T-helper 17 cell (primary cell): ENCODE data around the gene RARB. TPM values are rescaled to one million over a fixed set of nuclear protein-coding genes. Genes with fewer than 3 reads are reported as not detected.

ENCODE experiments used
- ATAC-seq: fragments of 150-1000 bp; cut with Tn5 transposase; 2 replicates; pipeline ENCODE4 v1.10.0; 2021; ENCODE audit warnings: mild to moderate bottlenecking, moderate library complexity
- DNase-seq, 3 donors: peaks; one replicate each; pipeline versions ENCODE4 v3.0.0 to v3.0.0-alpha.2; 2020 to 2021
- H3K9me3 ChIP-seq: one replicate; pipeline ENCODE4 v1.7.0; 2013; ENCODE audit warnings: low read length, mild to moderate bottlenecking; ENCODE audit not compliant: control insufficient read depth, poor library complexity, severe bottlenecking
- H3K27ac Mint-ChIP-seq: one replicate; pipeline ENCODE4 v1.8.0; 2022; ENCODE audit warnings: mild to moderate bottlenecking, moderate library complexity, mixed read lengths
- H3K27me3 Mint-ChIP-seq: one replicate; pipeline ENCODE4 v1.8.0; 2022; ENCODE audit warnings: mixed read lengths
- H3K36me3 Mint-ChIP-seq: one replicate; pipeline ENCODE4 v1.8.0; 2022; ENCODE audit warnings: low read depth, mixed read lengths
- H3K4me1 Mint-ChIP-seq: one replicate; pipeline ENCODE4 v1.8.0; 2022; ENCODE audit warnings: mild to moderate bottlenecking, mixed read lengths
- H3K4me3 Mint-ChIP-seq: one replicate; pipeline ENCODE4 v1.8.0; 2022; ENCODE audit warnings: mild to moderate bottlenecking, moderate library complexity, mixed read lengths
- total RNA-seq, 4 donors: library from RNA in 2 of 4; stranded (reverse) in 2 of 4; gene quantifications; one replicate each; pipeline ENCODE4 v1.2.3 and lab custom pipeline; 2022 to 2026

The RARB gene
- total RNA-seq, 2 donors from 2014 or later, result not detected

DNA sequence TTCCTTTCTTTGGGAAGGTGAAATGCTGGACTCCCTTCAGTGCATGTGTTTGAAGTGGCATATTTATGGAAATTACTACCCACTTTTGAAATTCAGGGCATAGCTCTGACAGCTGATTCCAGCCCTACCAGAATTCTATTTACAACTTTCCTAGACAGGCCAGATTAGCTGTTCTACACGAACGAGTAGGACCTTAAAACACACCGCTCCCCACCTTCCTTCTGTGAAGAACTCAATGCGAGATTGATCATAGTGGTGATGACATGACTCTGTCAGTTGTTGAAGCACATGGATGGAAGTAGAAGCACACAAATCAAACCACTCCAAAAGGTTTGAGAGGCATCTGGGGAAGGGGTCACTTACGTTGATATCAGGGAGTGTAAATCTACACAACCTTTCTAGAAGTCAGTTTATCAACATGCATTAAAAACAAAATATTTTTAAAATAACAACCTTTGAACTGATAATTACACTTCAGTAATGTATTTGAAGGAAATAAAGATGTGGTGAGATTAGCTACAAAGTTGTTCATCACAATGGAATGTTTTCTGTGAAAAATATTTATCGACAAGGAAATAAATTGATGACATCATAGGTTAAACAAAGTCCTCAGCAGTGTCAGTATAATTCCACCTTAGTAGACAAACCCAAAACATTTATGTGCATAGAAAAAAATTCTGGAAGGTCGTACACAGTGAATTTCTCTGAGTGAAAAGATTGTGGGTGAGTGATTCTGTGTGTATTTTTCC, 29.8 kb downstream of the RARB start:
- no peaks in the 10 kb centered on the region for H3K9me3 ChIP-seq
- ATAC-seq (no peak), DNase-seq (no peak)
- peaks cover 13% of the 10 kb centered on the region for H3K27me3 Mint-ChIP-seq
- no peak overlapping the region for H3K4me3 Mint-ChIP-seq
- no peaks in the 10 kb centered on the region for H3K4me1 Mint-ChIP-seq
- peaks cover 2% of the 10 kb centered on the region for H3K36me3 Mint-ChIP-seq
- no peak overlapping the region for H3K27ac Mint-ChIP-seq

DNA sequence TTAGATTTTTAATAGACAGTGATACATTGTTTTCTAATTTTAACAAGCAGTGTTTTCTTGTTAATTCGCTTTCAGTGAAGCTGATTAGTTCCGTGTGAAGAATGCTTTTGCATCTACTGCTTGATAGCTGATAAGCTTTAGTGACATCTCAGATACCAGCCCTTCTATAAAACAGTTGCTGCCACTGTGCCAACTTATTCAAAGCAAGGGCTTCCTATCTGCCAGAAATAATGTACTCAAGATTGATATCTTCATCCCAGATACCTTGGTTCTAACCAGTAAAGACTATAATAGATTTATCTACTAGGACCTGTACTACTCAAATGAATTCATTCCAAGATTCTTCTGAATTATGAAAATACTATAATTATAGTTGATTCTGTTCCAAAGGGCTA, 30.4 kb downstream of the RARB start:
- H3K36me3 Mint-ChIP-seq, result peaks cover 2% of the 10 kb centered on the region
- no peaks in the 10 kb centered on the region for H3K4me1 Mint-ChIP-seq
- no peak overlapping the region for H3K4me3 Mint-ChIP-seq
- peaks cover 13% of the 10 kb centered on the region for H3K27me3 Mint-ChIP-seq
- H3K27ac Mint-ChIP-seq, result no peak overlapping the region
- no peaks in the 10 kb centered on the region for H3K9me3 ChIP-seq
- no peak for DNase-seq
- ATAC-seq, result no peak

DNA sequence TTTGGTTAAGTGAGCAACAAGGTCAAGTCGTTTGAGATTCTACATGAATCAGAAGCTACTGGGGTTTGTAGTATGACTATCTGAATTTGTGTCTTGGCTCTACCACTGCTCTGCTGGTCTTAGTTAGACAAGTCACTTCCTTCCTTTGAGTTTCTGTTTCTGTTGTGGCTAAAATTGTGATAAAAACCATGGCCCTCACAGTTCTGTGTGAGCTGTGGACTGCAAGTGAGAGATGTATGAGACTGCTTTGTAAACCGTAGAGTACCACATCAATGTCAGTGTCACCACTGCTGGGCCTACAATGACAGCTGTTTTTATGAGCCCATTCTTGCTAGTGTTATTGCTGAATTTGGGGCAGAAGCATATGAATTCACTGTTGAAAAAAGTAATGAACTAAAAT, 32.7 kb downstream of the RARB start:
- ATAC-seq, result no peak
- Mint-ChIP-seq H3K4me1 (no peaks in the 10 kb centered on the region), H3K36me3 (peaks cover 2% of the 10 kb centered on the region), H3K4me3 (no peak overlapping the region), H3K27me3 (peaks cover 3% of the 10 kb centered on the region), H3K27ac (no peak overlapping the region)
- DNase-seq, result no peak
- H3K9me3 ChIP-seq, result no peaks in the 10 kb centered on the region

DNA sequence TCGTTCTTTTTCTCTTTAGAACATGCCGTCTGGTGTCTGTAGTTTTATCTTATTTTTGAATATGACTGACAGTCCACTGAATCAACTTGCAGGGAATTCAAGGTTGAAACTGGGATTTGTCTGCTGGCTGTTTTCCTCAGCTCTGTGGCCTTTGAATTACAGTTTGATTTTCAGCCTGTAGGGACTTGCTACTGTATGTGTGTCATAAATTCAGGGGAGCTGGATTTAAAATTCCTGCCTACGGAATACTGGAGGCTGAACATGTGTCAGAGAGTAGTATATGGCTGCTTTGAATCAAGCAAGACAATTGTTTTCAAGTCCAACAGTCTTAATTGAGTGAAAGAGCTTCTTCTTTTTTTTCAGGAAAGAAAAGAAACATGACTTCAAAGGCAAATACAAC, 33.9 kb downstream of the RARB start:
- no peak overlapping the region for H3K4me3 Mint-ChIP-seq

DNA sequence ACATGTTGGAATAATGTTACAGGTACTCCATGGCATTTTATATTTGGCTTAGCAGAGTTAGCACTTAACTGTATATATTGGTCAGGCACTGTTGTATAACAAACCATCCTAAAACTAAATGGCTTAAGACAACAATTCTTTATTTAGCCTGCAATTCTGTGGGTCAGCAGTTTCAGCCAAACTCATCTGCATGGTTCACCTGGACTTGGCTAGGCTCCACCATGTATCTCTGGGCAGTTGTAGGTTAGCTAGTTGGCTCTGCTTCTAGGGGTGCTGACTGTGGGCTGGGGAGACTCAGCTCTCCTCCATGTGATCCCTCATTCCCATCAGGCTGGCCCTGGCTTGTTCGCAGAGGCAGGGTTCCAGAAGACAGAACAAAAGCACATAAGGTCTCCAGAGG, 34.4 kb downstream of the RARB start:
- Mint-ChIP-seq H3K27ac (no peak overlapping the region), H3K4me3 (no peak overlapping the region), H3K36me3 (peaks cover 2% of the 10 kb centered on the region)

More for the DNA sequence above, 33.9 kb downstream of the RARB start:
- no peak for ATAC-seq
- H3K9me3 ChIP-seq, result no peaks in the 10 kb centered on the region
- no peaks in the 10 kb centered on the region for H3K27me3 Mint-ChIP-seq
- no peak for DNase-seq
- no peak overlapping the region for H3K27ac Mint-ChIP-seq
- no peaks in the 10 kb centered on the region for H3K4me1 Mint-ChIP-seq
- H3K36me3 Mint-ChIP-seq, result peaks cover 2% of the 10 kb centered on the region

DNA sequence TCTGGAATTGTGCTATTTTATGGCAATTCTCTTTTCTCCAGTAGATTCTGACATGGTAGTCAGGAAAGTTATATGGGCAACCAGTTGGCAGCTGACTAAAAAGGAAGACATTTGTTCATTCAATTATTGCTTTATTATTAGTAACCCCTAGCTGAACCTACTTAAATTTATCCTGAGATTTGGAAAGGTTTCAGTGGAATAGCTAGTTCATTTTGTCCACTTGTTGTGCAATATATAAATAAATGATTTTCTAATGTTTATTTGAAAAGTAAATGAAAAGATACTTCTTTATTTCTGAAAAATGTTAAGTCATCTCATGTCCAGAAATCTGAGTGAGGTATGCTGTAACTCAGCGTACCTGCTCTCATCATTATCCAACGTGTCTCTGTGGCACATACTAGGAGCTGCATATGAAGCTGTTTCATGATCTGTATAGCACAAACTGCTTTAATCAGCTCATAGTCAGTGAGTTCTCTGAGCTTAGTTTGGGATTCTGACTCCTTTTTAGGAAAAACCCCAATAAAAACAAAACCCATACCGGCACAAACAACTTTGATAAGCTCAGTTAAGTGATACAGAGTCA, 35.9 kb downstream of the RARB start:
- no peak for ATAC-seq
- Mint-ChIP-seq H3K27me3 (no peaks in the 10 kb centered on the region), H3K4me1 (no peaks in the 10 kb centered on the region), H3K4me3 (no peak overlapping the region), H3K27ac (no peak overlapping the region), H3K36me3 (peaks cover 2% of the 10 kb centered on the region)
- H3K9me3 ChIP-seq, result no peaks in the 10 kb centered on the region
- DNase-seq, result no peak

More for the DNA sequence above, 34.4 kb downstream of the RARB start:
- DNase-seq (no peak), ATAC-seq (no peak)
- H3K9me3 ChIP-seq, result no peaks in the 10 kb centered on the region
- no peaks in the 10 kb centered on the region for H3K27me3 Mint-ChIP-seq
- H3K4me1 Mint-ChIP-seq, result no peaks in the 10 kb centered on the region

DNA sequence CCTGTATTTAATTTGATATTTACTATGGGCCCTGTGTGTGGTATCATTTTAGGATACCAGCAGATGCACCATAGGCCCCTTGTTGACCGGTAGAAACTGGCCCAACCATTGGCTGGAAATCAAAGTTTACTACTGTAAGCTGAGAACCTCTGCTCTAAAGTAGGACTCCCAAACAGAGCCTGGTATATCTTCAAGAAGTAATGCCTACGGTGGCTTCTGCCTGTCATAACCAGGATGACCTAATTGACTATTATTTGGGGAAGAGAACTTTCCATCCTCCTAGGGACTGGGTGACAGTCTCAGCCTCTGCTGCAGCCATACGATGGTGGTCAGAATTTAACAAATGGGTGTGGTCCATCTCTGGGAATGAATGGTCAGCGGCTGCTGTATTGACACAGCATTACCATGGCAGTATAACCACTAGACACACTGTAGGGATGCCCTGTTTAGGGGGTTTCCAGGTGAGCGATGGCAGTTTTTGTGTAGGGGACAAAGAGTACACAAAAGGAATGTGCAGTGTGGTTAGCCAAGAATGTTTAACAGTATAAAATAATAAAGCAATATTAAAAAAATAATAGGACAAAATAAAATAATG, 37.3 kb downstream of the RARB start:
- Mint-ChIP-seq H3K4me3 (no peak overlapping the region), H3K27me3 (no peaks in the 10 kb centered on the region), H3K4me1 (no peaks in the 10 kb centered on the region), H3K27ac (no peak overlapping the region), H3K36me3 (no peaks in the 10 kb centered on the region)
- DNase-seq (no peak), ATAC-seq (no peak)
- H3K9me3 ChIP-seq, result no peaks in the 10 kb centered on the region

DNA sequence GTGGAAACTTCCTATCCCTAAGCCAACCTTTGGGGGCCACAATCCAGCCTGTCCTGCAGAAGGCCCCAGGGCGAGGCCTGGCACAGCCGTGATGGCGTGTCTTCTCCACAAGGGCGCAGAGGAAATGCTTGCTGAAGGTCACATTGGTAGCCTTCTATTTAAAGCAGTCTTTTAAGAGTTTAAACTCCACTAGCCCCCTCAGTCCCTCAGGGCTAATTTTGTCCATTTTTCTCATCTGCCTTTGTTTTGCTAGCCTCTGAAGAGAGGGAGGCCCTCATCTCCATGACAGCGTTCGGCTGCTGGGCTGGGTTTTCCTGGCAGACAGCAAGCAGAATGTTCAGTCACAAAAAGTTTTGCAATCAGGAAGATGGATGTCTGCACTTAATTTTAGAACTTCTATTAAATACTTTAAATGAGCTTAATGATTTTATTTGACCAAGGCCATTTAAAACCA, 40.8 kb downstream of the RARB start:
- Mint-ChIP-seq H3K4me1 (peaks cover 4% of the 10 kb centered on the region), H3K27ac (no peak overlapping the region), H3K4me3 (no peak overlapping the region), H3K36me3 (no peaks in the 10 kb centered on the region), H3K27me3 (peaks cover 22% of the 10 kb centered on the region)
- ATAC-seq, result no peak
- DNase-seq, result no peak
- no peaks in the 10 kb centered on the region for H3K9me3 ChIP-seq

DNA sequence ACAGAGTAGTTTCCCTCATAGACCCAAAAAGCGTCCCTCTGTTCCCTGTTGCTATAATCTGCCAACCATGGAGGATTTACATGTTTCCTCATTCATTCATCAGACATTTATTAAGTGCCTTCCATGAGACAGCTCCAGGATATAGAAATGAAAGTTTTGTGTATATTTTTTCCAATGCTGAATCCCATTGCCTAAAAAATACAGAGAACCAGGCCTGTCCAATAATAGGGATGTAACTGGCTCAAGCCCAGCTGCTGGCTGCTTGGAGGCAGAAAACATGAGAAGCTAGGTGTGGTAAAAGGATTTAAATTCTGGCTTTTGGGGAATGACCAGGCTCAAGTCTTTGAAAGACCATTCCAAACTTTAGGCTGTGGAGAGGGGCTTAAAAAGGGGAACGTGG, 41.5 kb downstream of the RARB start:
- Mint-ChIP-seq H3K27ac (no peak overlapping the region), H3K27me3 (peaks cover 22% of the 10 kb centered on the region), H3K4me1 (peaks cover 4% of the 10 kb centered on the region), H3K4me3 (no peak overlapping the region), H3K36me3 (no peaks in the 10 kb centered on the region)
- DNase-seq (no peak), ATAC-seq (no peak)
- no peaks in the 10 kb centered on the region for H3K9me3 ChIP-seq

DNA sequence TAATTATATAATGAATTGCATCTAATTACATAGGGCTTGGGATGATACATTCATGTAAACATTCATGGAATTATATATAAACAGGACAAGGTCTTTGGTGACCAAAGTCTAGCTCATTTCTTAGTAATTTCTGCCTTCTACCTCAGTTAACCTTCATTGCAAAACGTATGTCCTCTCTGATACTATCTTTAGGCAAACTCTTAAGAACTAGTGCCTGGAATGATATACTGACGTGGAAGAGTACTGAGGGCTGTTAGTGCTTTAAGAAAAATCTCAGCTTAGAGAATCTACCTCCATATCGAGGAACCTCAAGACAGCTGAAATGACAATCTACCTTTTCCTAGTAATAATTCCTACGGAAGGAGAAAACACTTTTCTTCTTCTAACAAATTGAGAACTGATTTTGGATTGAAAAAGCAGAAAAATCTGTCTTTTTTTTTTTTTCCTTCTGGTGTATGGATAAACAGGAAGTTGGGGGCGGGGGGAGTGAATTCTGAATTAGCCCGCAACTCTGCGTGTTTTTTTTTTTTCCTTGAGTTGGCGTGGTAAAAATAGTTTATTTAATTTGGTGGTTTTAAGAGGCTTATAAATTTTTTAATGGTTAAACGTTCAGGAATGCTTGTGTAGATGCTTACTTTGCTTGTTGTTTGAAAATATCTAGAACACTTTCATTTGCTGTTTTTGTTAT, 43.2 kb downstream of the RARB start:
- no peak overlapping the region for H3K4me3 Mint-ChIP-seq

DNA sequence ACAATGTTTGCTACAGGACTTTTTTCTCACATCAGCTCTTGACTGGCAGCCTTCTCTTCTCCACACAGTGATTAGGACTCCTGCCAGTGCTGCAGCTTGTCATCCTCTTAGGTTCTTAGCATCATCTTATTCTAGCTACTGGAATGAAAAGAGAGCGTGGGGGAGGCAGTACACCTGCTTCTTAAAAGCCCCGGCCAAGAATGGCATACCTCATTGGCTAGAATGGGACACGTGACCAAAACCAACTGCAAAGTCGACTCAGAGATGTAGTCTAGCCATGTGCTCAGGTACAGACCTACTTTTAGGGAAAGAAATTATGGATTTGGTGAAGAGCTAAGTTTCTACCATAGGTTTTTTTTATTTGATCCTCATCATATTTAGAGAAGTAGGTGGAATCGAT, 44.1 kb downstream of the RARB start:
- Mint-ChIP-seq H3K36me3 (no peaks in the 10 kb centered on the region), H3K4me1 (peaks cover 4% of the 10 kb centered on the region), H3K4me3 (no peak overlapping the region), H3K27me3 (peaks cover 22% of the 10 kb centered on the region), H3K27ac (no peak overlapping the region)
- H3K9me3 ChIP-seq, result no peaks in the 10 kb centered on the region
- no peak for ATAC-seq
- no peak for DNase-seq

More for the DNA sequence above, 43.2 kb downstream of the RARB start:
- no peaks in the 10 kb centered on the region for H3K36me3 Mint-ChIP-seq
- peaks cover 22% of the 10 kb centered on the region for H3K27me3 Mint-ChIP-seq
- DNase-seq, result no peak
- ATAC-seq, result no peak
- no peaks in the 10 kb centered on the region for H3K9me3 ChIP-seq
- H3K4me1 Mint-ChIP-seq, result peaks cover 4% of the 10 kb centered on the region
- H3K27ac Mint-ChIP-seq, result no peak overlapping the region

DNA sequence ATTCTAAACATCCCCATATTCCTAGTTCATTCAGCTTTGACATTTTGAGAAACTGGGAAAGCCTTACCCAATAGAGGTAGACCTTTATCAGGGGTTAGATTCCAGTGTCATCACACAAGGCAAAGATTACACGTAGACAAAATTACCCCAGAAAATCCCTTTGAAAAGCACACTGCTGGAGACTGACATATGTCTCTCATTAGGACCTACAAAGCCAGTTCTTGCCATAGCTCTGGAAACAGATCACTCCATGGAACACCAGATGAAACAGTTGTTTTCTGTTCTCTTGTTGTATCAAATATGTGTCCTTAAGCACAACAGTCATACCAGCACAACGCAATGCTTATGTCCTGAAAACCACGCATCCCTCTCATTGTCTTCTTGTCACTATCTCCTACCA, 44.7 kb downstream of the RARB start:
- H3K27me3 Mint-ChIP-seq, result peaks cover 22% of the 10 kb centered on the region
- H3K27ac Mint-ChIP-seq, result no peak overlapping the region
- no peak overlapping the region for H3K4me3 Mint-ChIP-seq
- DNase-seq (no peak), ATAC-seq (no peak)
- peaks cover 4% of the 10 kb centered on the region for H3K4me1 Mint-ChIP-seq
- H3K9me3 ChIP-seq, result no peaks in the 10 kb centered on the region
- no peaks in the 10 kb centered on the region for H3K36me3 Mint-ChIP-seq

DNA sequence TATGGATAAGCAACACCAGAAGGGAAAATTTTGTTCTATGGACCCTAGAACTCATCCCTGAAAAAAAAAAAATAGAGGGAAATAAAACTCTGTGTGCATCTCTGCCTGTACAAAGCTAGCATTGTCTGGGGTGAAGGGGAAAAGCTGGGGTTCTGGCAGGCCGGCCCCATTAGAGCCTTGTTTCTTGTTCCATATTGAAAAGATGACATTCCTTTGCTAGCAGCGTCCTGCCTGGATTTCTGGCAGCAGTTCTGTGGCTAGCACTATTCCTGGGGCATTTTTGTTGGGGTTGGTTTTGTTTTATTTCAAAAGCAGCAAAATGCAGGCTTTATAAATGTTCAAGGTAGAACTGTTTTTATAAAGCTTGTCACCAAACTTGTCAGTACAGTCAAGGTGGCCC, 45.2 kb downstream of the RARB start:
- Mint-ChIP-seq H3K4me1 (peaks cover 4% of the 10 kb centered on the region), H3K27me3 (peaks cover 22% of the 10 kb centered on the region), H3K4me3 (no peak overlapping the region), H3K27ac (no peak overlapping the region), H3K36me3 (no peaks in the 10 kb centered on the region)
- DNase-seq (no peak), ATAC-seq (no peak)
- no peaks in the 10 kb centered on the region for H3K9me3 ChIP-seq
